SU-DHL-6 (cell line): ENCODE results near the gene ANKFY1.

Experiments
- H2AFZ ChIP-seq: fragments of 200-600 bp; sonication (generic); 2 replicates; pipeline ENCODE4 v1.6.1; 2014; ENCODE audit warnings: low read depth, mild to moderate bottlenecking, moderate library complexity, mixed read lengths, antibody characterized with exemption, low read length; ENCODE audit not compliant: severe bottlenecking
- H3F3A ChIP-seq: fragments of 200-600 bp; shearing (Covaris generic); 2 replicates; pipeline ENCODE4 v1.6.0; 2016; ENCODE audit warnings: antibody characterized with exemption, mild to moderate bottlenecking; ENCODE audit not compliant: insufficient read depth
- H3K27ac ChIP-seq: fragments of 200-600 bp; sonication (generic); 2 replicates; pipeline ENCODE4 v1.5.1; 2016; ENCODE audit warnings: low read depth, mild to moderate bottlenecking, low read length, moderate library complexity, mixed read lengths
- H3K27me3 ChIP-seq: fragments of 200-600 bp; sonication (generic), shearing (Covaris generic); 2 replicates; pipeline ENCODE4 v1.6.0; 2014; ENCODE audit warnings: mild to moderate bottlenecking, low read length
- H3K36me3 ChIP-seq: fragments of 200-600 bp; sonication (generic); 2 replicates; pipeline ENCODE4 v1.6.1; 2014; ENCODE audit warnings: mild to moderate bottlenecking, low read length, mixed read lengths
- H3K4me2 ChIP-seq: fragments of 300-600, 200-600 bp; shearing (Covaris generic), sonication (generic); 2 replicates; pipeline ENCODE4 v1.6.0; 2014; ENCODE audit warnings: low read length, low read depth, mild to moderate bottlenecking; ENCODE audit not compliant: poor library complexity, severe bottlenecking
- H3K4me3 ChIP-seq: fragments of 200-600 bp; sonication (generic); 2 replicates; pipeline ENCODE4 v1.5.1; 2014; ENCODE audit warnings: antibody characterized with exemption, low read length, mild to moderate bottlenecking, mixed read lengths; ENCODE audit not compliant: insufficient read depth, poor library complexity, severe bottlenecking
- H3K79me2 ChIP-seq: fragments of 200-600 bp; sonication (generic); 2 replicates; pipeline ENCODE4 v1.6.1; 2014; ENCODE audit warnings: mild to moderate bottlenecking, low read length, moderate library complexity; ENCODE audit not compliant: insufficient read depth
- H3K9ac ChIP-seq: fragments of 200-600 bp; sonication (generic); 2 replicates; pipeline ENCODE4 v1.7.0; 2014; ENCODE audit warnings: mild to moderate bottlenecking, low read length
- H3K9me2 ChIP-seq: fragments of 200-600 bp; sonication (generic); replicated peaks from 2 replicates; pipeline ENCODE4 v1.6.1; 2014; ENCODE audit warnings: low read length; ENCODE audit not compliant: insufficient read depth
- H3K9me3 ChIP-seq: fragments of 200-600 bp; sonication (generic); 2 replicates; pipeline ENCODE4 v1.6.1; 2014; ENCODE audit warnings: low read length, mixed read lengths; ENCODE audit not compliant: insufficient read depth
- H4K20me1 ChIP-seq: fragments of 200-600 bp; sonication (generic); 2 replicates; pipeline ENCODE4 v1.6.1; 2014; ENCODE audit warnings: low read depth, mild to moderate bottlenecking, antibody characterized with exemption, low read length, moderate library complexity, mixed read lengths
- EZH2phosphoT487 ChIP-seq: fragments of 200-600 bp; sonication (generic), shearing (Covaris generic); conservative IDR thresholded peaks from 2 replicates; pipeline ENCODE4 v1.6.1; 2018; ENCODE audit warnings: mild to moderate bottlenecking, antibody characterized with exemption, low read length, moderate library complexity, mixed read lengths
- TF ChIP-seq, protein P1 (sequence below): fragments of 200-600 bp; sonication (generic); IDR thresholded peaks from one replicate; pipeline ENCODE4 v1.5.1; 2017; ENCODE audit warnings: antibody characterized with exemption, mild to moderate bottlenecking, low read length, moderate library complexity; ENCODE audit not compliant: insufficient read depth, poor library complexity, severe bottlenecking

ANKFY1 gene

DNA sequence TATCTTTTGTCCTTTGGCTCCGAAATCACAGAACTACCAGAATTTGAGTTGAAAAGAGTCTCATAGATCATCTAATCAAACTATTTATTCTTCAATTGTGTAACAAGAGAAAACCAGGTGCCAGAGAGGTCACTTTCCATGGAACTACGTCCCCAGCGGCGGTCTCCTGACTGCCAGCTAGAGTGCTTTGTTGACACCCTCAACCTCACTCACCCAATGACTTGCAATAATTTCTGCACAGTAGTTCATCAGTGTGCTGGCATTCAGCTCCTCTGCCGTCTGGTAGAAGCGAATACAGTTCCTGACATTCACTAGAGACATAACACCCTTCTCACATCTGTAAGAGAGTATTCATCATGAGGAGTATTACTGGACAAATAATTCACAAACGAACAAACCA lies 54.2 kb downstream of the ANKFY1 start:
- H3K9ac ChIP-seq, result no peak overlapping the region
- no peak overlapping the region for H2AFZ ChIP-seq
- H3K27ac ChIP-seq, result no peak overlapping the region
- peaks cover 19% of the 10 kb centered on the region for H3K36me3 ChIP-seq
- H3K9me2 ChIP-seq, result no peaks in the 10 kb centered on the region
- no peaks in the 10 kb centered on the region for H4K20me1 ChIP-seq
- peaks cover 15% of the 10 kb centered on the region for H3K79me2 ChIP-seq
- TF ChIP-seq, protein P1, sequence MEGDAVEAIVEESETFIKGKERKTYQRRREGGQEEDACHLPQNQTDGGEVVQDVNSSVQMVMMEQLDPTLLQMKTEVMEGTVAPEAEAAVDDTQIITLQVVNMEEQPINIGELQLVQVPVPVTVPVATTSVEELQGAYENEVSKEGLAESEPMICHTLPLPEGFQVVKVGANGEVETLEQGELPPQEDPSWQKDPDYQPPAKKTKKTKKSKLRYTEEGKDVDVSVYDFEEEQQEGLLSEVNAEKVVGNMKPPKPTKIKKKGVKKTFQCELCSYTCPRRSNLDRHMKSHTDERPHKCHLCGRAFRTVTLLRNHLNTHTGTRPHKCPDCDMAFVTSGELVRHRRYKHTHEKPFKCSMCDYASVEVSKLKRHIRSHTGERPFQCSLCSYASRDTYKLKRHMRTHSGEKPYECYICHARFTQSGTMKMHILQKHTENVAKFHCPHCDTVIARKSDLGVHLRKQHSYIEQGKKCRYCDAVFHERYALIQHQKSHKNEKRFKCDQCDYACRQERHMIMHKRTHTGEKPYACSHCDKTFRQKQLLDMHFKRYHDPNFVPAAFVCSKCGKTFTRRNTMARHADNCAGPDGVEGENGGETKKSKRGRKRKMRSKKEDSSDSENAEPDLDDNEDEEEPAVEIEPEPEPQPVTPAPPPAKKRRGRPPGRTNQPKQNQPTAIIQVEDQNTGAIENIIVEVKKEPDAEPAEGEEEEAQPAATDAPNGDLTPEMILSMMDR, result no peak
- TF ChIP-seq EZH2phosphoT487, result no peak
- H3K4me3 ChIP-seq, result no peak overlapping the region
- no peak overlapping the region for H3K4me2 ChIP-seq
- H3F3A ChIP-seq, result no peaks in the 10 kb centered on the region; the same call in 1 of the 2 replicates
- no peaks in the 10 kb centered on the region for H3K27me3 ChIP-seq
- H3K9me3 ChIP-seq, result no peaks in the 10 kb centered on the region

DNA sequence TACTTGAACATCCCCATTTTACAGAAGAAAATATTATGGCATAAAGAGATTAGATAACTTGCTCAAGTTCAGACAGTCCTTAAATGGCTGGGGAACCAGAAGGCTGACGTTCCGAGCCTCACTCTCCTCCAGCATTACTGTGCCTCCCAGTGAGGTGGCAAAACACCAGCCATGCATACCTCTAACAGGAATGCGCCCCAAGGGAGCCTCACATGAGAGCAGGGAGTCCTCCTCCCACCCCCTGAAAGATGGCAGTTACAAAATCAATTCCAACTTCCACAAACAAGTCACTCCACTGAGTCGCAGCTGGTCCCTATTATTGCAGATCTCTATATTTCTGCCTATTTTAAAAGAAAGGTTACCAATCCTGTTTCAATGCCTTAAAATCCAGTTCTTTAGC lies 55.5 kb downstream of the ANKFY1 start:
- no peaks in the 10 kb centered on the region for H3K27me3 ChIP-seq
- no peak overlapping the region for H2AFZ ChIP-seq
- no peak overlapping the region for H3K27ac ChIP-seq
- TF ChIP-seq, protein P1, result no peak
- no peak for TF ChIP-seq EZH2phosphoT487
- H3K9me3 ChIP-seq, result no peaks in the 10 kb centered on the region
- no peaks in the 10 kb centered on the region for H3K9me2 ChIP-seq
- no peaks in the 10 kb centered on the region for H4K20me1 ChIP-seq
- H3K9ac ChIP-seq, result no peak overlapping the region
- H3K79me2 ChIP-seq, result peaks cover 4% of the 10 kb centered on the region; the same call in 1 of the 2 replicates
- H3K36me3 ChIP-seq, result peaks cover 13% of the 10 kb centered on the region
- H3K4me2 ChIP-seq, result no peak overlapping the region
- no peaks in the 10 kb centered on the region for H3F3A ChIP-seq
- no peak overlapping the region for H3K4me3 ChIP-seq

DNA sequence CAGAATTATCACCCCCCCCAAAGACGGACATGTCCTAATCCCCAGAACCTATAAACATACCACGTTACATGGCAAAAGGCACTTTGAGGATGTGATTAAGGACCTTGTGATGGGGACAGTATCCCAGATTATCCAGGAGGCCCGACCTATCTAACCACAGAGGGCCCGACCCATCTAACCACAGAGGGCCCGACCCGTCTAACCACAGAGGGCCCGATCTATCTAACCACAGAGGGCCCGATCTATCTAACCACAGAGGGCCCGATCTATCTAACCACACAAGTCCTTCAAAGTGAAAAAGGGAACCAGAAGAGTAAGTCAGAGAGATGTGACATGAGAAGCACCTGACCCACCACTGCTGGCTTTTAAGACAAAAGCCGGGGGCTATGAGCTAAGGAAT lies 56.8 kb downstream of the ANKFY1 start:
- H4K20me1 ChIP-seq, result no peaks in the 10 kb centered on the region
- TF ChIP-seq EZH2phosphoT487, result no peak
- TF ChIP-seq, protein P1, result no peak
- no peak overlapping the region for H3K4me3 ChIP-seq
- peaks cover 13% of the 10 kb centered on the region for H3K36me3 ChIP-seq
- H3K79me2 ChIP-seq, result peaks cover 1% of the 10 kb centered on the region; the same call in 1 of the 2 replicates
- no peaks in the 10 kb centered on the region for H3K27me3 ChIP-seq
- H3K27ac ChIP-seq, result no peak overlapping the region
- H3K9me2 ChIP-seq, result no peaks in the 10 kb centered on the region
- no peak overlapping the region for H2AFZ ChIP-seq
- no peak overlapping the region for H3K9ac ChIP-seq
- H3F3A ChIP-seq, result 0 out of 2 replicates have a peak, but pooled peaks cover 3% of the 10 kb centered on the region
- H3K9me3 ChIP-seq, result no peaks in the 10 kb centered on the region
- no peak overlapping the region for H3K4me2 ChIP-seq
